ENCODE data around the gene TIPIN.

- TF ChIP-seq CTCF (tag by site-specific recombination; IDR thresholded peaks at IDR 0.05), result no peak
- no peak for TF ChIP-seq ZNF121 (tag by site-specific recombination; IDR thresholded peaks at IDR 0.05)
- no peak for TF ChIP-seq ELK4 (IDR thresholded peaks at IDR 0.05; ENCODE audit: borderline replicate concordance, low read depth, low read length)
- no peak for TF ChIP-seq PATZ1 (tag by site-specific recombination; IDR thresholded peaks at IDR 0.05)
- no peak for TF ChIP-seq SETDB1 (IDR thresholded peaks at IDR 0.05; ENCODE audit: insufficient read length, low read length)
- TF ChIP-seq ZNF146 (tag by site-specific recombination; IDR thresholded peaks at IDR 0.05), result no peak
Measured at GRCh38 chr15:66404122-66404521, 47.6 kb upstream of the TIPIN start.
